Measurements from ENCODE around the gene ANXA8.
"Not testable (repeated sequence)": the region's sequence is repeated elsewhere in the genome, so short reads cannot be mapped to it uniquely, and the experiment has no call there.

Gene ANXA8, protein sequence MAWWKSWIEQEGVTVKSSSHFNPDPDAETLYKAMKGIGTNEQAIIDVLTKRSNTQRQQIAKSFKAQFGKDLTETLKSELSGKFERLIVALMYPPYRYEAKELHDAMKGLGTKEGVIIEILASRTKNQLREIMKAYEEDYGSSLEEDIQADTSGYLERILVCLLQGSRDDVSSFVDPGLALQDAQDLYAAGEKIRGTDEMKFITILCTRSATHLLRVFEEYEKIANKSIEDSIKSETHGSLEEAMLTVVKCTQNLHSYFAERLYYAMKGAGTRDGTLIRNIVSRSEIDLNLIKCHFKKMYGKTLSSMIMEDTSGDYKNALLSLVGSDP

DNA sequence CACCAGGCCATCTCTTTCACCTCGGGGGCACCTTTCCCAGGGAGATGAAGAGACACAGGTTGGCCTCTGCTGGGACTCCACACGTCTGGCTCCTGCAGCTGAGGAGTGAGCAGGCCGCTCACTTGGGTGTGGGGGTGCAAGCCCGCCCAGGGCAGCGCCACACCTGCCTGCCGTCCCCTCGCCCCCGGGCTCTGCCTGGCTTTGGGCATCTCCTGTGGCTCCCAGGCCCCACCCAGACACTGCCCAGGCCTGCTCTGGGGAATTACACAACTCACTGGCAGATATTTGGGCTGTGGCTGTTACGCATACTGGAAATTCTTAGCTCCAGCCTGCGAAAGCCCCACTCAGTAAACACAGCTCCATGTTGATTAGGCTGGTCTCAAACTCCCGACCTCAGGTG is at the start of gene ANXA8:
Gene ANXA8, minus strand, starts transcription at position 193 of the 400 bp plus-strand sequence. Its CDS starts 182 bp downstream, at position 11.
- DNase-seq, result not testable (repeated sequence)

DNA sequence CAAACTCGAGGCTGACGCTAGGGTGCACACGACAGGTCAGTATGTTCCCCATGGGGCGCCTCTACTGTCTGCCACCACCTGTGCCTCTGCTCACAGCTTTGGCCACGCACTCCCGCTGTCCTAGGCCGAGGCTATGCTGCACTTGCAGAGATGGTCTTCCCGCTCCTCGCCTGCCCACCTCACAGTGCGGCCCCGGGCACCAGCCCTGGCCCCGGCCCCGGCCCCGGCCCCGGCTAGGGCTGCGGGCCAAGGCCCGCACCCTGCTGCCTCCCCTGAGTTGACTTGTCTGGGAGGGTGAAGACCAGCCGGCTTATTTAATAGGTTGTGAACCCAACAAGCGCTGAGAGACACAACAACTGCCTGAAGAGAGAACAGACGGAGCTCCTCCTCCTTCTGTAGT is 39.6 kb upstream of the ANXA8 start, which contains the start of gene AGAP9:
Gene AGAP9, minus strand, starts transcription at position 164 of the 400 bp plus-strand sequence. Its CDS starts 112 bp downstream, at position 52.
- not testable (repeated sequence) for DNase-seq

DNA sequence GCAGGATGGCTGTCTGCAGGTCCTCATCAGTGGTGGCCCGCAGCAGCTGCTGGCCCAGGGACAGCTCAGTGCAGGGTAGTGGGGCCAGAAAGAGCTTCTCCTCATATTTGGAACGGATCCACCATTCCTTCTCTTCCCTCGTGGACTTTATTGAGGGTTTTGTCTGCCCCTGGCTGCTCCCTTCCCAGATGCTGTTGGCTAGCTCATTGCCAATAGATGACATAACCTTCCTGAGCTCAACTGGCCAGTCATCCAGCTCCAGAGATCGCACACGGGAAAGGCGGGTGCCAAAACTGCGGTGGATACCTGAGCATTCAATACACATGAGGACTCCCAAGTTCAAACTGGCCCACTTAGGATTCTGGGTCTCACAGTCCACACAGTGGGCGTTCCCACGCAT is 18.4 kb upstream of the ANXA8 start:
- not testable (repeated sequence) for DNase-seq

DNA sequence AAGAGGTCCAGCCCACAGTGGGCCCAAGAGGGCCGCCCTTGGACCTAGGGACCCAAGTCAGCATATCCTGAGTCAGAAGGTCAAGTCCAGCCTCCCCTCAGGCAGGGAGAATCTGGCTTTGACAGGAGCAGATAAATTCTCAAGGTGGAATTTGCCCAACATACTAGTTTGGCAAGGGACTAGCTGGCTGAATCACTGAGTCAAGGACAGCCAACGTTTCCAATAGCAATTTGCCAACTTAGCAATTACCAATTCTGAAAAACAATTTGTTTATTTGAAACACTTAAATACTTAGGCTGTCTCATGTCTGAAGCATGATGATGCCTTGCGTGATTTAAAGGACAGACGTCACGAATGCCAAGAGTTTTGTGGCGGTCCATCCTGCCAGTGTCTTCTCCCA is 10.3 kb upstream of the ANXA8 start:
- DNase-seq, result not testable (repeated sequence)

DNA sequence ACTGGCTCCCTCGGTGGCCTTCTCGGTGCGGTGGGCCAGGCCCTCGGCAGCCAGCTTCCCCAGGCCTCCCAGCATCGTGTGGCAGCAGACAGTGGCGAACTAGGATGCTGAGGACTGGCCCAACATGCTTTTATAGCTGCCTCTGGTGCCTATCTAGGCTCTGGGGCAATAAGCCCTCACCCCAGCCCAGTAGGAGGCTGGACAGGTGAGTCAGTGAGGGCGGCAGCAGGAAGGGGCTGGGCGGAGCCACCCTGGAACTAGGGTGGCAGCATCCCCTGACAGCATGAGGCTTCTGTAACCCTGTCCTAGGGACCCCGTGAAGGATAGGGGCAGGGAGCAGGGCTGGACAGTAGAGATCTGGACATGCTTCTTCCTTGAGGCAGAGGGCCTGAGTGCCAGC is 7.7 kb upstream of the ANXA8 start, which contains the start of gene FAM25G:
Gene FAM25G, minus strand, starts transcription at position 101 of the 400 bp plus-strand sequence. Its CDS starts 26 bp downstream, at position 75.
- DNase-seq, result not testable (repeated sequence)

DNA sequence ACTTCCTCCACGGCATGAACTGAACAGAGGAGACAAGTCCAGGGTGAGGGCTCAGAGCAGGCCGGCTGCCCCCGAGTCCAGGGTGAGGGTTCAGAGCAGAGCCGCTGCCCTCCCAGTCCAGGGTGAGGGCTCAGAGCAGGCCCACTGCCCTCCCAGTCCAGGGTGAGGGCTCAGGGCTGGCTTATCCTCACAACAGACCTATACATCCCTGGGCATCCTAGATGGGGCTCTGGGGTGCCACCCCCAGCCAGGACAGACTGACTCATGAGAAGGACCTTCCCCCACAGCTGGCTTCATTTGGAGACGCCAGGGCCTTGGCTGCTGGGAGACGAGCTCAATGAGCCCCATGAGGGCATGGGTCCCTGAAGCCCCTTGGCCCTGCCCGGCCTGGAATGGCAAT is 5.7 kb upstream of the ANXA8 start:
- DNase-seq, result not testable (repeated sequence)

DNA sequence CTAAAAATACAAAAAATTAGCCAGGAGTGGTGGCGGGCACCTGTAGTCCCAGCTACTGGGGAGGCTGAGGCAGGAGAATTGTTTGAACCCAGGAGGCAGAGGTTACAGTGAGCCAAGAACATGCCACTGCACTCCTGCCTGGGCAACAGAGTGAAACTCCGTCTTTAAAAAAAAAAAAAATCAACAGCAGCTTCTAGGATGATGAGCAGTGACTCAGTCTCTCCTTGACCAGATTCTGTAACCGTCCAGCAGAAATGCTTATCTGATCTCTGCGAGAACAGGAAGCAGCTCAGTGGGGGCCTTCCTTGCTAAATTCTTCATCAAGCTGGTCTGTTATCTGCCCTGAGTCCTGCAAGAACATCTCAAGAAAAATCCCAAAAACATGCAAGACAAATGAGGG is 2.0 kb upstream of the ANXA8 start:
- DNase-seq, result not testable (repeated sequence)

DNA sequence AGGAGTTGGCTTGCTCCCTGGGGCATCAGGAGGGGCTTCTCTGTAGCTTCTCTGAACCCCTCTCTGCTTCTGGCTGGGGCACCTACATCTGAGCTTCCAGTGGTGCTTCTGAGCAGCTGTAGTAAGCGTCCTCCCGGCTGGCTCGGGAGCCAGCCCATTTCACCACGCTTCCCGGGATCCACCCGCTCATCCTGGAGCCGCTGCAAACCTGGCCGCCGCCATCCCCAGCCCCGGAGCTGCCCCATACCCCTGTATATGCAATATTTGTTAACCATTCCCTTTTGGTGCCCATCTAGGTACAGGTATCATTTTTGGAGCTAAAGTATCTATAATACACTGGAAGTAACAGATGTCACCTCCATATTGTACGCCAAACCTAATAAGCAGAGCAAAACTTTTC is 871 bp upstream of the ANXA8 start:
- DNase-seq, result not testable (repeated sequence)

DNA sequence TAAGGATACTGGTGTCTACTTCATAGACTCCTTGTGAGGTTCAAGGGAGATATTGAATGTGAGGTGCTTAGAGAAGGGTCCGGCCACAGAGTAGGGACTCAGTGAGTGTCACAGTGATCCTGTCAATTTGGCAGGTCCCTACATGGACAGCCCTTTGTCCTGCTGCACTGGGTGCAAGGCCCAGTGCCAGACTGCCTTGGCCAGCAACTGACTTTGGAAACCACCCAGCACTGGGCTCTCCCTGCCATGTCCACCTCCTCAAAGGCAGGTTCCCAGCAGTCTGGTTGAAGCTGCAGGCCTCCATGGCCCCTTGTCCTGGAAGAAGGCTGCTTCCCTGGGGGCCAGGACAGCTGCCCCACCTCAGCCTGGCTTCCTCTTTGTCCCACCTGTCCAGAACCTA is 1.5 kb downstream of the ANXA8 start:
- DNase-seq, result not testable (repeated sequence)

DNA sequence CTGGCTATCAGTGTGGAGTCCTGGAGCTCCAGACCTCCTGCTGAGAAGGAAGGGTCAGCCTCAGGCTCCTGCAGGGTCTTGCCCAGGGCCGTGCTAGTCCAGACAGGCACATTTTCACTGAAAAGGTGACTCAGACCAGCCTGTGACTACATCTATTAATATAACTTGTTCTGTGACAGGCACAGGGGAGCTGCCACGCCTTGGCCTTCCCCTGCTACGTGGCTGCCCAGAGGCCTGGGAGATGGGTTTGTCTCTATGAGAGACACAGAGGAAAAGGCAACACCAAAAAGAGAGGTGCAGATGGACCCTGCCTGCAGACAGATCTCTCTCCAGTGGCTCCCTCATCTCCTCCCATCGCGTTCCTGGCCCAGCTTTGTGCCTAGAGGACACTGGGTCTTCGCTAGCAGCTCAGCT is 2.1 kb downstream of the ANXA8 start:
- not testable (repeated sequence) for DNase-seq

DNA sequence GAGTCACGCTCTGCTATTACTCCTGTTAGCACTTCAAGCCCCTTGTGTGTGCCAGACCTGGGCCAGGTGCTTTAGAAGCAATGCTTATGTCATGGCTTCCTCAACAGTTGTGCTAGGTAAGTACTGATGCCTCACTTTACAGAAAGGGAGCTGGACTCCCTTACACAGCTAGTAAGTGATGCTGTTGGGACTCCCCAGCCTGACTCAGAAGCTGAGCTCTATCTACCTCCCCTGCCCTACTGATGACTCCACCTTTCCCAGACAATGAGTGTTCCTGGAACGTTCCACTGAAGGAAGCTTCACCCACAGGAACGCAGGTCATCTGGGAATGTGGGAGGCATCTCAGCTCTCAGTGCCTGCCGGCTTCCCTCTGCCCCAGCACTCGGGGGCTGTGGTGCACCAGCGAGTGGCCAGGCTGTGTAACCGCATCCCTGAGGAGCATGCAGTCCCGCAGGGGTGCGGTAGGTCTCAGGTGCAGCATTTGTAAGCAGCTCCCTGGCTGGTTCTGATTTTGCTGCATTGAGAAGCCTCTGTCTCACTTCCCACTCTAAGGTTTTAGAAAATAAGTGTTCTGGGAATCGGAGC is 2.6 kb downstream of the ANXA8 start:
- DNase-seq, result not testable (repeated sequence)

DNA sequence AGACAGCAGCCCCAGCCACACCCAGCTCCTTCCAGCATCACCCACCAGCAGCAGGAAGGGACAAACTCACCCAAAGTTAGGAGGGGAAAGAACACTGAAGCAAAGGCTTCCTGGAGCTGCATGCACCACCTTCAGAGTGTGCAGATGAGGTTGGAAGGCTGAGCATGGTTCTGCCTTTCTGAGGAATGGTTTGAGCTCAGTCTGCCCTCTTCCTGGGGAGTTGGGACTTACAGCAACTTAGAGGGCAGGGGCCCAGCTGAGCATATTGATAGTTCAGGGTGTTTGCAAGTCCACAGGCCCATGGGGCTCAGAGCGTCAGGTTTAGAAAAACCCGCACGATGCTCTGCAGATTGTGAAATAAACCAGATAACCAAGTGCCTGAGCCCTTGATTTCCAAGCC is 3.8 kb downstream of the ANXA8 start:
- DNase-seq, result not testable (repeated sequence)

DNA sequence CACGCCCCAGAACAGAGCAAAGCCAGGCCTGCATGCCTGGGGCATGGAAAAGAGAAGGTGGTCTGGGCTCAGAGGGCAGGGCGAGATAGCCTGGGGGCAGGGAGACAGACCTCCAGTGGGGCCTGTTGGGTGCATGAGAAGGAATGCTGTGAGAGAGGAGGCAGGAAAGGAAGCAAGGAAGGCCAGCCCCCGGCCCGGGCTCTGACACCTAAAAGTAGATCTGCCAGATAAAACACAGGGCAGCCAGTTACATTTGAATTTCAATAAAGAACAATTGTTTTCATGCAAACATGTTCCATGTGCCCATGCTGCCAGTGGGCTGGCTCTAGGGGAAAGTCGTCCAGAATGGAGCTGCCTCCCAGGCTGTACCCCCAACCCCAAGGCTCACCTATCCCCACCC is 5.8 kb downstream of the ANXA8 start:
- not testable (repeated sequence) for DNase-seq

DNA sequence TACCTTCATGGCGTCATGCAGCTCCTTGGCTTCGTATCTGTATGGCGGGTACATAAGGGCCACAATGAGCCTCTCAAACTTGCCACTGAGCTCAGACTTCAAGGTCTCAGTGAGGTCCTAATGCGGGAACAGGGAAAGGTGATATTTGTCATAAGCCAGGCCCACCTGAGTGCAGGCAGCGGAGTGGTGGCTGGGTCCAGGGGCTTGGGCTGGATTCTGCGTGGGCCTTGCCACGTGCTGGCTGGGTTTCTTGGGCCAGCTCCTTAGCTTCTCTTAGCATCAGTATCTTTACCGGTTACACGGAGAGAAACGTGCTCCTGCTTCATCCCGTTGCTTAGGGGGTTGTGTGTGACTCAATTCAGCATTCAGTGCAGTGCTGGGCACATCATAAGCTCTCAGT is 6.8 kb downstream of the ANXA8 start:
- DNase-seq, result not testable (repeated sequence)

DNA sequence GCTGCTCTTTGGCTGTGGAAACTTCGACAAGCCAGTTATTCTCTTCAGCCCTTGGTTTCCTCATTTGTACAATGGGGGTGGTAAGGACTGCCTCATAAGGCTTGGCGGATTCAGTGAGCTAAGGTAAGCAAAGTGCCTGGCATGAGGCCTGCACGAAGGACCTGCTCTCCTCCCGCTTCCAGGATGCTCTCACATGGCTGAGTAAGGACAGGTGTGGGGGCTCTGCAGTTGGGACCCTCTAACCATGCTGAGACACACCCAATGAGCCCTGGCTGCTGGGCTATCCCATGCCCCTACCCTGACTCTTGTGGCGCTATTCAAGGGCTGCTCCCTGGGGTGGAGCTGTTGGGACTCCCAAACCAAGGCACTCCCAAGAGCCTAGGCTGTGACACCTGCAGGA is 8.8 kb downstream of the ANXA8 start:
- not testable (repeated sequence) for DNase-seq

DNA sequence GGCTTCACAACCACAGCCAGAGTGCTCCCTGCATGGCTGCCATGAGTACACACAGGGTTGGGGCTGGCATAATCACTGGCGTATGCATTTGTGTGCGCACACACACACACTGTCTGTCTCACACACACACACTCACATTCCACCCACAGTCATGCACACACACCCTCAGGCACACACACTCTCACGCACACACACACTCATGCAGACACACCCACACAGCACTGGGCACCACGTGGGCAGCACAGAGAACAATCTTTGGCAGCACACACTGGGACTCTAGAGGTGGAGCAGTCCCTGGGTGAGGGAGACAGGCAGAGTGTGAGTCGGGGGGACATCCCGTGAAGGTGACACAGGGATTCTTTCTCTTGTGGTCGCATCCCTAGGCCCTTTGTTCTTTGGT is 10.4 kb downstream of the ANXA8 start:
- not testable (repeated sequence) for DNase-seq

DNA sequence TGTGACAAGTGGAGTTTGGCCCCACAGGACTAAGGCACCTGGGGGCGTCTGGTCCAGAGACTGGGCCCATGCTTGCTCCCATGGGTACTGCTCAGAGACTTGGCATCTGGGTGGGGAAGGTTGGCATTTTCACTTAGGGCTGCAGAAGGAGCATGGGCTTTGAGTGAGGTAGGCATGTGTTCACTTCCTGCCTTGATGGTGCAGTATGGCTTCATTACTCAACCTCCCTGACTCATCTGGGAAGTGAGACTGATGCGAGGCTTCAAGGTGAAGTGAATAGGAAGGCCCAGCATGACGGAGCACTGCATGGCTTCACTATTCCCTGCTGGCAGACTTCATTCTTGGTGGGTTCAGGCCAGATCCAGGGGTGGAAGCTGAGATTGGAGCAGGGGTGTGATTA is 11.3 kb downstream of the ANXA8 start:
- not testable (repeated sequence) for DNase-seq

DNA sequence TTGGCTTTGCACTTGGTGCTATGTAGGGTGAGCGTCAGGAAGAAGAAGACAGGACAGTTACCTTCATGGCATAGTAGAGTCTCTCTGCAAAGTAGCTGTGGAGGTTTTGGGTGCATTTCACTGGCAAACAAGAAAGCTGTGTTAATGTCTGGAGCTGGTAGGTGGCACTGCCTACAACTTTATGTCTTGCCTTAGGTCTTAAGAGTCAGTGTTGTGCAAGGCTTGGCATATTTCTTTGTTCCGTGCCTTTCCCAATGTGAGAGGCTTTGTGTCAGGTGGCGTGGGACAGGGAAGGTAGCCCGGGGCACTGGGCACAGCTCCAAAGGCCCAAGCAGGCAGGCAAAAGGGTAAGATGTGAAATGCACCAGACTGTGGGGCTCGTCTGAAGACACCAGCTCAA is 11.8 kb downstream of the ANXA8 start:
- DNase-seq, result not testable (repeated sequence)

DNA sequence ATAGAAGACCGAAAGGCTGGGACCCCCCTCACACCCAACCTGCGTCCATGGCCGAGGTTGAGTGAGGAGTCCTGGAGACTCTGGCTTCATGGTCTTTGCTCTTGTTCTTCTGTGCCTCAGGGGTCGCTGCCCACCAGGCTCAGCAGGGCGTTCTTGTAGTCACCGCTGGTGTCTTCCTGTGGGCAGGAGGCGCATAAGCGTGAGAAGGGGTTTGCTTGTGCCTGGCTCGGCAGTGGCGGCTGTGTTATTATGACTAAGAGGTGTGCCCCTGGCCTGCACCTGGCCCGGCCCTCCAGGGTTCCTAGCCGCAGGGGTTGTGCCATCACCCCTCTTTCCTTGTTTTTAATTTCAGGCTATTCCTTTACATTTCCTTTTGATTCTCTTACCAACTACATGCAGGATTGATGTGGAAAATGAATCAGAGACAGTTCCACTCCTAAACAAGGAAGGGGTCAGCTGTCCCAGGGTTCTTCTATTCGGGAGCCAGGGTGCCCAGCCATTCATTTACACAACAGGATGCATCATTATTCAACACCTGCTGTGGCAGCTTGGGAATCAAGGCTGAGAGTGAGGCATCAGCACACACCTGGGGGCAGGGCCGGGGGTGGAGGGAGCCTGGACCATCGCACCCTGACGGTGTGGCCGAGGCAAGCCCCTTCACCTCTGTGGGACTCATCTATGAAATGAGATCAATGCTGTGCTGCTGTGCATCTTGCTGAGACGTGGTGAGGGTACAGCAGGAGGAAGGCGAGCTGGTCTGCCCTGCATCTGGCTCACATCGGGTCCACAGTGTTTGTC is 15.0 kb downstream of the ANXA8 start:
- DNase-seq, result not testable (repeated sequence)

DNA sequence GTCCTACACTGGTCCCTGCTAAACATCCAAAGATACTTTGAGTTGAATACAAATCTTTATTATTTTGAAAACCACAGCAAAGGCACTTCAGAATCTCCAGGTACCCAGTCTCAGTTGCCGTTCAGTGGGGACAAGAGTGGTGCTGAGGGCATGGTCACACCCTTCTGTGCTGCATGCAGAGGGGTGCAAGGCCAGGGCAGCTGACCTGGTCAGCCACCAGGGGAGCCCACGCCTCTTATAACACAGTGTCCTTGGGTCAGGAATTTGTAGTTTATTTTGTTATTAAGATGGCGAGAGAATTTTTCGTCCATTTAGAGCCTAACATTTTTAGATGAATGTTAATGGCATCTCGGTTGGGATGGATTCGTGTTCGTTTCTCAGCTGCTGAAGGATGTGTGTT is 16.0 kb downstream of the ANXA8 start:
- not testable (repeated sequence) for DNase-seq

DNA sequence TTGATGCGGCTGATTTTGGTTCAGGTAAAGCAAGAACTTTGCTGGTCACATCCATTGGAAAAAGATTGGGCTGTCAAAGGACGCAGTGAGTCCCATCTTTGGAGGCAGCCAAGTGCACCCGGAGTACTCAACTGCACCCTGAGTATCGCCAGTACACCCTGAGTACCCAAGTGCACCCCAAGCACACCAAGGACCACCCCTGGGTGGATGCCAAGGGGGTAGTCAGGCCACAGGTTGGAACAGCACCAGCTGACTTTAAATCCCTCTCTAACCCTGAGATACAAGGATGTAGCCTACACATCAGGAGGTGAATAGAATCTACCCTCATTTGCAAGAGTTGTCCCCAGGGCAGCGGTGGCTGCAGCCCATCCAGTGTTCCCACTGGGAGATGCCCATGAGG is 16.5 kb downstream of the ANXA8 start:
- DNase-seq, result not testable (repeated sequence)

DNA sequence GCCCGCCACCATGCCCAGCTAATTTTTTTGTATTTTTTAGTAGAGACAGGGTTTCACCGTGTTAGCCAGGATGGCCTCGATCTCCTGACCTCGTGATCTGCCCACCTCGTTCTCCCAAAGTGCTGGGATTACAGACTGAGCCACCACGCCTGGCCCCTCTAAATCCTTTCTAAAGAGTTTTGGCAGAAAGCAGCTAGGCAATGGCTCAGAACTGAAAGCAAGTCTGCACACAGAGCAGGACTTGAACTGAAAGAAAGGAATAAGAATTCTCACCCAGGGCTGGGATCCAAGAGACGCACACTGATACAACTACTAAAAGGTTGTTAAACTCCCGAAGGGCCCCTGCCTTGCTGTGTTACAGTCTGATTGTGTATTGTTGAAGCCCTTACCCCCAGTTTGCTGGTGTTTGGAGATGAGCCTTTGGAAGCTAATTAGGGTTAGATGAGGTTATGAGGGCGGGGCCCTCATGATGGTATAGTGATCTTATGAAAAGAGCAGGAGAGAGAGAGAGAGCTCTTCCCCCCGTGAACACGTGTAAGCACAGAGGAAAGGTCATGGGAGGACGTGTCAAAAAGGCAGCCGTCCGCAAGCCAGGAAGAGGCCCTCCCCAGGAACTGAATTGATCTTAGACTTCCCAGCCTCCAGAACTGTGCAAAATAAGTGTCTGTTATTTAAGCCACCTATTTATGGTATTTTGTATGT is 18.5 kb downstream of the ANXA8 start:
- DNase-seq, result not testable (repeated sequence)
